Measurements from ENCODE around the gene CCDC117.

GRCh38 chr22:28772633-28773460 lies at the start of gene CCDC117:
- TF ChIP-seq CTCF (IDR thresholded peaks at IDR 0.05): peak in 3 of 4 donors; percentile 8 to 54 (median 52)
- peak; percentile 82 for TF ChIP-seq POLR2A (IDR thresholded peaks at IDR 0.05)

Data from right lobe of liver (tissue), 4 donors.